Pons (tissue), 1 donor: ENCODE results near the gene ABHD17B.
"Not testable (repeated sequence)": the region's sequence is repeated elsewhere in the genome, so short reads cannot be mapped to it uniquely, and the experiment has no call there.

Experiments used
- DNase-seq: peaks from one replicate; pipeline ENCODE4 v3.0.0-alpha.2; 2016; ENCODE audit warnings: low spot score

The ABHD17B gene

DNA sequence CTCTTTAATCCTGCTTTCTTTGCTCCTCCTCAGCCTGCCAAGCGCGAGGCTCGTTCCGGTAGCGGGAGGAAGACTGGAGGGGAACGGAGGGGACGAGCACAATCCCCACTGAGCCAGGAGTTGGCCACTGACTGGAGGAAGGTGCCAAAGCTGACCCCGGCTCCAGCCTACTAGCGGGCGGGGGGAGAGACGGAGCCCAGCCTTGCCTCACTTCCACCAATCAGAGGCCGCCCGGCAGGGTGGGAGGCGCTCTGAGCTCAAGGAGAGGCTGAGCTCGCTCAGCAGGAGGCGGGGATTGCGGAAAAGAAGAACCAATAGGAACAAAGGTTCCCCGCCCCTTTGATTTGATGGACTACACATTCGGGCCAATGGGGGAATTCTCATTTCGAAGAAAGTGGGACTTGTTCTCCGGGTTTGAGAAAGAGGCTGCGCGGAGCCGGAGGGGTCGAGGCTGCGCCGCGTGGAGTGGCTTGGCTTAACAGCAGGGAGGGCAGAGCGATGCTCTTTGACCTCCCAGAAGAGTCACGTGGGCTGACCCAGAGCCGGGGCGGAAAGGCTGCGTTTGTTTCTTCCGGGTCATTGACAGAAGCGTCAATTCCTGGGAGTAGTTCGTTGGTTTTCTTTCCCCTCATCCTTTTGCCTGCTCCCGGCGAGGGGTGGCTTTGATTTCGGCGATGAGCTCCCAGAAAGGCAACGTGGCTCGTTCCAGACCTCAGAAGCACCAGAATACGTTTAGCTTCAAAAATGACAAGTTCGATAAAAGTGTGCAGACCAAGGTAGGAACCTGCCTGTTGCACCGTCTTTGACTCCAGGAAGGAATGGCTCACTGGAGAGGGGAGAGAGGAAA lies at the start of gene ABHD17B, which contains the start of gene C9orf85:
Gene ABHD17B (minus strand): TSS at position 133 of the 847 bp plus-strand sequence. CDS start 36,113 bp downstream, outside the sequence.
Gene C9orf85 (plus strand): TSS at position 579 of the 847 bp plus-strand sequence. CDS start 96 bp downstream, at position 675.
- DNase-seq, result peak; percentile 100

DNA sequence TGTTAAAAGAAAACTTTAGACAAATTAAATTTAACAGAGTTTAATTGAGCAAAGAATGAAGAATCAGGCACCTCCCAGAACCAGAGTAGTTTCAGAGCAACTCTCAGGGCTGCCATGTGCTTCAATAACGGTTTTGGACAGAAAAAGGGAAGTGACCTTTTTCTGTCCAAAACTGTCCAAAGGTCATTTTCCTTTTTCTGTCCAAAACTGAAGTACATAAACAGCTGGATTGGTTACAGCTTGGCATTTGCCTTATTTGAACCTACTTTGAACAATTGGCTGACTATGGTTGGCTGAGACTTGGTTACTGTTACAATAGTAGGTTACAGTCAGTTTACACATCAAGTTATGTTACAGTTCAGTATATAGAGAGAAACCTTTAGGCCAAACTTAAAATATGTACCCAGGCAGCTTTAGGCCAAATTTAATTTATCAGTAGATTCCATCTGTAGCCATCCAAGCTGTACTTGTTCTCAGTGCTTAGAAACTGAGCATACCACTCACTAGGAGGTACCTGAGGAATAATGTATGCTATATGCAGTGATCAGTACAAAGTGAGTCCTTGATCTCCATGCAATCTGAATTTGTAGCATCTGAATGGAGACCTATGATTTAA lies 44.4 kb upstream of the ABHD17B start:
- no peak for DNase-seq

- not testable (repeated sequence) for DNase-seq
Observed at GRCh38 chr9:71954652-71955051, 43.7 kb upstream of the ABHD17B start.

GRCh38 chr9:71944754-71945375 lies 33.9 kb upstream of the ABHD17B start:
- DNase-seq, result peak; percentile 86

GRCh38 chr9:71941998-71942567 lies 31.1 kb upstream of the ABHD17B start:
- DNase-seq, result peak; percentile 70

GRCh38 chr9:71941060-71941568 lies 30.1 kb upstream of the ABHD17B start:
- DNase-seq, result no peak

DNA sequence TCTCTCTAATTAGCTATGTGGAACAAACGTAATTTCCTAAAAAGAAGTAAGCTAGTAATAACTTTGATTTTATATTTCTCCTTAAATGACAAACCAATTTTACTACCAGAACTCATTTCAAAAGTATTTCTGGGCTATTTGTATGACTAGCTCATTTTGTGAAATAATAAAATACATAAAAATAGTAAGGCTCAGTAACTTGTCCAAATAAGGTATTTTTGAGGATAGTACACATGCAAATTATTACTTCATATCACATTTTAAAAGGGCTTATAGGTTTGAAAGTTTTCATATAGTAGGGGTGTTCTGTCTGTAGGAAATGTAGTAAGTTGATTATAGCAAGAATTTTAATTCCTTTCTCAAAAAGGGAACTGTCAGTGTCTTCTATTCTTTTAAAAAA lies 26.9 kb upstream of the ABHD17B start:
- peak; percentile 49 for DNase-seq

GRCh38 chr9:71937070-71937625 lies 26.2 kb upstream of the ABHD17B start:
- DNase-seq, result peak; percentile 93

DNA sequence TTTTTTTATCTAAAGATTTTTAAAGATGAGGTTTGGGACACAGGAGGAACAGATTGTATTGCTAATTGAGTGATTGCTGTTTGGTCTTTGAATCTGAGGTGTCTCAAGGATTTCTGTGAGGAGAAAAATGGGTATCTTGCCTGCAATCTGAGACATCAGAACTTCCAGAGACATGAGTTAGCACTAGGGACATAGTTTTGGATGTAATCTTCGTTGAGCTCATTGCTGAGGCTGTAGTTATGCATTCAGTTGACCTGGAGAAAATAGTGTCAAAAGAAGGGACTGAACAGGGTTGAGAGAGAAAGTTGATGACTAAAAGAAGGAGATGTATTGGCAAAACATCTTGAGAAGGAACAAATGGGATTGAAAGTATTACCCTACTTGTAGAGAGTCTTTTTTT lies 25.1 kb upstream of the ABHD17B start:
- peak; percentile 33 for DNase-seq

DNA sequence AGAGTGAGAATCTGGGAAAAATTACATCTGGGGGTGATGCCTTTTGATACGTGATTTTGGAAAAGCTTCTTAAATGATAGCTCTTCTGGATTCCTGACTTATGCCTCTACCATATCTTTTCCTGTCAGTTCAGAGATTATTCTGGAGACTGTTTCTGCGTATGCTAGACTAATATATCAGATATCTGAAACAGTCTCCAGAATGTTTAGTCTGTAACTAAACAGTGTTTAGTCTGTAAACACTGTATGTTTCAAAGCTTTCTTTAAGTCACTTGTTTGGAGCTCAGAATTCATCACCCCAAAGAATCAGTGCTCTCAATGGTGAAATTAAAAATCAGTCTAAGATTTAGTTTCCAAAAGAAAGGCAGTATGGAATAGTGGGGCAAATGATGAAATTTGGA lies 20.2 kb upstream of the ABHD17B start:
- DNase-seq, result no peak

GRCh38 chr9:71929791-71930440 lies 18.9 kb upstream of the ABHD17B start:
- DNase-seq, result no peak

DNA sequence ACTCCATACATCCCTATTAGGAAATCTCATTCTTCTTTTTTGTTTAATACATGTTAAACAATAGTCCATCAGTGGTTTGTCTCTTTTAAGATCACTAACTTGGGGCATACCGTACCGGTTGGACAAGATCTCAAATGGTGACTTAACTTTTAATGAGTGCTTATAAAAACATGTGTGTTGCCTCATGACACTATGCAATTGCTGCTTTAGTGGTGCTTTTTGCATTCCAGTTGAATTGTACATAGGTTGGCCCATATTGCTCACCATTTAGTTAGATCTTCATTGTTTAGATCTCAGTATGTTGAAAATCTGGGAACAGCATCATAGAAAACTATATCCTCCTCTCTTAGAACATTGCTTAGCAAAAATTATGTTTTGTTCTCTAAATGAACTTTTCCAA lies 18.2 kb upstream of the ABHD17B start:
- no peak for DNase-seq

DNA sequence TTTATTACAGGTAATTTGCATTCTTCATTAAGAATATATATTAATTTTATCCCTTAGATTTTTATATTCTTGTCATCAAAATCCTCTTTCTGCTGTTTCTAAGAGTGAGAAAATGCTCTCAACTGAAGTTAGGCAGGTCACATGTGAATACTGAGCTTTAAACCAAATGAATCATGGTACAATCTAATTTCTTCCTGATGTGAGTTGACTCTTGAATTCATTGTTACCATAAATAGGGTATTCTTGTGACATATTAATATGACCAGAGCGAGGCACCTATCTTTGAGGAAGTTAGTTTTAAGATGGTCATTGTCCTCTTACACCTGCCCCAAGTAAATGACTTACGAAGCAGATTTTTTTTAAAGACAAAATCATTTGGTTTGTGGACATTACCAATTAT lies 17.8 kb upstream of the ABHD17B start:
- no peak for DNase-seq

DNA sequence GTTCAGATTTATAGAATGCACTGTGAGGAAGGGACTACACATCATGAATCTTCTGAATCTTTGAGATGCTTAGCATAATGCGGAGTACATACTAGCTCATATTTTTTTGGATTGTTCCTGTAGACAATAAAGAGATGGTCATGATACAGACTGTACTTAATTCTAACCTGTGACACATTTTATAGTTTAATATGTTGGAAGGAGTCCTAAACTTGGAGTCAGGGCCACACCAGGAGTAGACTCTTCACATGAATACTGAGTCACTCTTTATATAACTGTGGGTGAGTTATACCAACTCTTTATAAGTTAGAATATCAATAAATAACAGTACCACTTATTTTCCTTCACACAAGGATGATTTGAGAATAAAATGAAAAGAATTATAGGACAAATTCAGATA lies 17.4 kb upstream of the ABHD17B start:
- DNase-seq, result no peak

DNA sequence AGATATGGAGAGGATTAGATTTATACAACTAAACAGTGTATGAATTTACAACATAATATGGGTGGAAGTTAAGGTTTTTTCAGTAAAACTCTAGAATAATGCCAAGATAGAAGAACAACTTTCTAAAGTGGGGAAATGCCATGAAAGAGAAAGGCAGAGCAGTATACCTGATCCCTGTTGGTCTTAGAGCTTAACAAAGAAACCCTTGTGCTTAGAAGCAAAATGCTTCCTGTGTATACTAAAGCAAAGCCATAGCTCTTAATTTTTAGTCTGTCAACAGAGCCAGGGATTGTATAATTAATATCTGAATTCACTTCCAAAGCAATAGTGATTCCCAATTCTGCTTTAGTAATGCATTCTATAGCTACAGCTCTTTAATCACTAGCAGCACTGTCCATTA lies 14.8 kb upstream of the ABHD17B start:
- DNase-seq, result peak; percentile 58

DNA sequence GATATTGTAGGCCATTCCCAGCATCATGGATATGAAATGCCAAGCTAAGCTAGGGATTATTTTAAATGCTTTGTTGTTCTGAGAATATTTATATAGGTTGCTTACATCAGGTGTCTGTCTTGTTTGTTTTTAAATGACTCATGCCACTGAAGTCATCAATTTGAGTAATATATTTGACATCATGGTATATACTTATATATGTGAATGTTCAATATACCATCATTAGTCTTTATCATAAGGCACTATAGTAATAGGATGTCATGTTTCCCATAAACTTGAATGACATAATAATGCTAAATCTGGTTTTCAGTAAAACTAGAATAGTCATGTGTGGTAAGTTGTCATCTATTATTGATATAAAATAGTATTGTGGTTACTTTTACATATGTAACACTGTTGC lies 13.6 kb upstream of the ABHD17B start:
- DNase-seq, result no peak

DNA sequence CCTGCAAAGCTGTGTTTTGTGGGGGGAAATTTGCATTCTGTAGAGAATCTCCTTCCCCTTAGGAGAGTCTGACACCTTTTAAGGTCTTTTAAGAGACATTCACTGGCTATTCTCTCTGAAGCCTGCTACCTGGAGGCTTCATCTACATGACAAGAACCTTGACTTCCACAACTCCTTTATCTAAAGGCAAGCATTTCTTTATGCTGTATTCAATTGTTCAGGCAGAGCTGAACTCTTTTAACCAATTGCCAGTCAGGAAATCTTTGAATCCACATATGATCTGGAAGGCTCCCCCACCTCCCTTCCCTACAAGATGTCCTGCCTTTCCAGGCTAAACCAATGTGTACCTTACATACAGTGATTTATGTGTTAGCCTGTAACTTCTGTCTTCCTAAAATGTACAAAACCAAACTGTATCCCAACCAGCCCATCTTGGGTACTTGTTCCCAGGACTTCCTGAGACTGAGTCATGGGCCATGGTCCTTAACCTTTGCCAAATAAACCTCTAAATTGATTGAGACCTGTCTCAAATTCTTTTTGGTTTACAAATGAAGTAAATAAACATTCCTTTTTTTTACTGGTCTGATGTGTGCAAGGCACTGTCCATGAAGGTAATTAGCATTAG lies 10.3 kb upstream of the ABHD17B start:
- DNase-seq, result no peak

GRCh38 chr9:71920456-71921189 lies 9.6 kb upstream of the ABHD17B start:
- DNase-seq, result no peak

DNA sequence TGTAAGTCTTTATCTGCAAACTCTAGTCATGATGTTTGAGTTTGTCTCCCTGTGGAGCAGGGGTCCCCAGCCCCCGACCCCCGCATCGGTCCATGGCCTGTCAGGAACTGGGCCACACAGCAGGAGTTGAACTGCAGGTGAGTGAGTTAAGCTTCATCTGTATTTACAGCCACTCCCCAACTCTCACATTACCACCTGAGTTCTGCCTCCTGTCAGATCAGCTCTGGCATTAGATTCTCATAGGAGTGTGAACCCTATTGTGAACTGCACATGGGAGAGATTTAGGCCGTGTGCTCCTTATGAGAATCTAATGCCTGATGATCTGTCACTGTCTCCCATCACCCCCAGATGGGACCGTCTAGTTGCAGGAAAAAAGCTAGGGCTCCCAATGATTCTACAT lies 7.4 kb upstream of the ABHD17B start:
- no peak for DNase-seq

DNA sequence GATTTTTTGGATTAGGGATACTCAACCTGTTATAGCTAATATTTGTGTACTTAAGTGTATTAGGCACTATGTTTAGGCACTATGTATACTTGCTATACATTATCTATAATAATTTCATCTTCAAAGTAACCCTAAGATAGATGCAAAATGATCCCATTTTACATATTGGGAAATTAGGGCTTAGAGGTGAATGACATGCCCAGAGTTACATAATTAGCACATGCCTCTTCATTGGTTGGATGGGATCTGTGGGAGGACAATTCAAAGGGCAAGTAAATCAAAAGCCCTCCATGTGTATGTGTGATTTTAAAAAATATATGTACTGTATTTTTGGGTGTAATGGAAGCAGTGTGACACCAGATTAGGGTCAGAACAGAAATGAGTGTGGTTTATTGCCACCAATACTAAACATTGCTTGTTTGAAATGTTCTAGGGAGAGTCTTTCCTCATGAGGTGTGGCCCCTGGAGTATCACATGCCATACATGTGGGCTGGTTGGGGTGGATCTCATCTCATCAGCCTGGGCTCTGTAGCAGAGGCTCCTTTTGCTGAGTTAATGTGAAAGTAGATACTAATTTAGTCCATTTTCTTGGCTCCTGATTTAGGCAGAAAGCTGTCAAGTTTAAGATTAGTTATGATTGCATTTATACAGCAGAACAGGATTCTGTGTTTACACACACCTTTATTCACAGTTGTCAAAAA lies 6.0 kb upstream of the ABHD17B start:
- DNase-seq, result no peak
